Osteocyte (in vitro differentiated cells): ENCODE measurements around the gene GMDS. TPM values are rescaled to one million over a fixed set of nuclear protein-coding genes. Genes with fewer than 3 reads are reported as not detected.

Experiments
- DNase-seq: peaks from one replicate; pipeline ENCODE4 v3.0.0; 2021; ENCODE audit warnings: mixed read lengths; ENCODE audit not compliant: unreplicated experiment; ENCODE audit errors: extremely low spot score
- H3K27ac Mint-ChIP-seq: one replicate; pipeline ENCODE4 v1.8.0; 2021; ENCODE audit warnings: mild to moderate bottlenecking, mixed read lengths; ENCODE audit not compliant: unreplicated experiment
- H3K27me3 Mint-ChIP-seq: one replicate; pipeline ENCODE4 v1.8.0; 2021; ENCODE audit warnings: mixed read lengths; ENCODE audit not compliant: unreplicated experiment
- H3K36me3 Mint-ChIP-seq: one replicate; pipeline ENCODE4 v1.8.0; 2021; ENCODE audit warnings: mixed read lengths; ENCODE audit not compliant: unreplicated experiment
- H3K4me1 Mint-ChIP-seq: one replicate; pipeline ENCODE4 v1.8.0; 2021; ENCODE audit warnings: mixed read lengths; ENCODE audit not compliant: unreplicated experiment
- H3K4me3 Mint-ChIP-seq: one replicate; pipeline ENCODE4 v1.8.0; 2021; ENCODE audit warnings: mild to moderate bottlenecking, moderate library complexity, mixed read lengths; ENCODE audit not compliant: unreplicated experiment
- H3K9me3 Mint-ChIP-seq: one replicate; pipeline ENCODE4 v1.8.0; 2021; ENCODE audit warnings: mixed read lengths; ENCODE audit not compliant: unreplicated experiment
- total RNA-seq: library from RNA; stranded (reverse); gene quantifications from 2 replicates; pipeline ENCODE4 v1.2.1, GENCODE V29; 2021
- TF ChIP-seq, protein P1 (sequence below): fragments of 200-600 bp; sonication (generic); IDR thresholded peaks from 2 replicates; pipeline ENCODE4 v1.5.0; 2021; ENCODE audit warnings: antibody characterized with exemption, mild to moderate bottlenecking, moderate library complexity

Gene GMDS
- total RNA-seq, 1 donor from 2014 or later, result 30.7 TPM

DNA sequence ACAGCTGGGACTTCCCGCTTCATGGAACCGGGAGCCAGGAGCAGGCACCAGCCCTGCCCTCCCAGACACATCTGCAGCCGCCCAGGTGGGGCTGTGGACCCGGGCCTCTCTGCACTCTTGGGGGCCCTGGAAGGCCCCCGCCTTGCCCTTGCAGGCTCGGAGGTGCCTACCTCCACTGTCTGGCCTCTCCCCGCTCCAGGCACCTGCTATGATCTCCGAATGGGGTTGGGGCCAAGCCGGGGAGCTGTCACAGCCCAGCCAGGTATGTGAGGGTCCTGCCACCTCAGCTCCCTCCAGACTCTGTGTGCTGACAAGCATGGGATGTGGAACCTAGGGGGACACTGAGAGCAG lies 54.0 kb downstream of the GMDS start:
- H3K36me3 Mint-ChIP-seq, result no peaks in the 10 kb centered on the region
- no peak overlapping the region for H3K4me3 Mint-ChIP-seq
- no peak for DNase-seq
- H3K27ac Mint-ChIP-seq, result no peak overlapping the region
- H3K4me1 Mint-ChIP-seq, result peaks cover 14% of the 10 kb centered on the region
- TF ChIP-seq, protein P1, sequence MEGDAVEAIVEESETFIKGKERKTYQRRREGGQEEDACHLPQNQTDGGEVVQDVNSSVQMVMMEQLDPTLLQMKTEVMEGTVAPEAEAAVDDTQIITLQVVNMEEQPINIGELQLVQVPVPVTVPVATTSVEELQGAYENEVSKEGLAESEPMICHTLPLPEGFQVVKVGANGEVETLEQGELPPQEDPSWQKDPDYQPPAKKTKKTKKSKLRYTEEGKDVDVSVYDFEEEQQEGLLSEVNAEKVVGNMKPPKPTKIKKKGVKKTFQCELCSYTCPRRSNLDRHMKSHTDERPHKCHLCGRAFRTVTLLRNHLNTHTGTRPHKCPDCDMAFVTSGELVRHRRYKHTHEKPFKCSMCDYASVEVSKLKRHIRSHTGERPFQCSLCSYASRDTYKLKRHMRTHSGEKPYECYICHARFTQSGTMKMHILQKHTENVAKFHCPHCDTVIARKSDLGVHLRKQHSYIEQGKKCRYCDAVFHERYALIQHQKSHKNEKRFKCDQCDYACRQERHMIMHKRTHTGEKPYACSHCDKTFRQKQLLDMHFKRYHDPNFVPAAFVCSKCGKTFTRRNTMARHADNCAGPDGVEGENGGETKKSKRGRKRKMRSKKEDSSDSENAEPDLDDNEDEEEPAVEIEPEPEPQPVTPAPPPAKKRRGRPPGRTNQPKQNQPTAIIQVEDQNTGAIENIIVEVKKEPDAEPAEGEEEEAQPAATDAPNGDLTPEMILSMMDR, result no peak
- no peaks in the 10 kb centered on the region for H3K9me3 Mint-ChIP-seq
- no peaks in the 10 kb centered on the region for H3K27me3 Mint-ChIP-seq

DNA sequence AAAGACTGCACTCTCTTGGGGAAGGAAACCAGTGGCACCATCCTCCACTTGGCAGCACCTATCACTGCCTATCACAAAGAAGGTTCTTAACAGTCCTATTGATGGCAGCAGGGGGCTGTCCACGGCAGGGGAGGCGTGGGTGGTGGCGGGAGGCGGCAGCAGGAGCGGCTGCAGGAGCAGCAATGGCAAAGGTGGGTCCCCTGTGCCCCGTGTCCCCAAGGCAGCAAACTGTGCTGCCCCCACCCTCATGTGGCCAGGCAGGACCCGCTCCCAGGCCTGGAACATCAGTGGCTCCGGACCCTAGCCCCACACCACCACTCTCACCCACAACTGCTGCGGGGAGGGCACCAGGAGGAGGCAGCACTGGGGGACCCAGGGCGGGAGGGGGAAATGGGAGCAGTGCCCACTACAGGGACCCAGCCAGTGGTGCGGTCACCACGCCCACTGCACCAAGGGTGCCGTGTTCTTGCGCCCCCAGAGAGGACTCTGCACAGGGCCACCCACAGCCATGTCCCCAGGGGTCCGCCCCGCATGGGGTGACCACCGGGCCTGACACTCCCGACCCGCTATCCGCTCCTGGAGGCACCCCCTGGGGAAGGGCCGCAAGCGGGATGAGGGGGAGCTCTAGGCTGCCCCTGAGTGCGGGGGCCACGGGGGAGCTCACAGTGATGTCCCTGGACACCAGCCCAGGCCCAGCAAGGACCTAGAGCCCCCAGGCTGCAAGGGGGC lies 54.6 kb downstream of the GMDS start:
- no peak overlapping the region for H3K27ac Mint-ChIP-seq
- TF ChIP-seq, protein P1, result no peak

DNA sequence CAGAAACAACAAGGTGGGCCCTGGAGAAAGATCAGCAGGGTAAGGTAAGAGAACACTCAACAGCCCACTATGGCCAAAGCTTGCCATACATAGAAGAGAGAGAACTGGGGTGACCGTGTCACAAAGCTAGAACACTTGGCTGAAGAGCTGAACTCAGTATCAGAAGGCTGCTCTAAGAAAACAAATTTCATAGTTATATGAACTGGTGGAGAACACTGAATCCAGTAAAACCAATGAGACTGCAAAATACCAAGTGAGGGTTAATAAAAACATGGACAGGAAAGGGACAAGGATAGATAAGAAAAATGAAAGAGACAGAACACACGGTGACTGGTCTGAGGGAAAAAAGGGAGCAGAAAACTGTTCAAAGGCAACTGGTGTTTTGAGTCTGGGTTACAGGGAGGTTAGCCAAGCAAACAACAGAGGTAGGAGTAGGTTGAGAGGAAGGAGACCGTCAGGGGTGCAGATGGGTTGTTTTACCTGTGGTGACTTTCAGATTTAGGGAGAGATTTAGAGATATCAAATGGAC lies 56.5 kb downstream of the GMDS start:
- Mint-ChIP-seq H3K36me3 (no peaks in the 10 kb centered on the region), H3K4me3 (no peak overlapping the region), H3K27ac (no peak overlapping the region), H3K27me3 (no peaks in the 10 kb centered on the region), H3K9me3 (no peaks in the 10 kb centered on the region), H3K4me1 (peaks cover 10% of the 10 kb centered on the region)
- DNase-seq, result no peak
- TF ChIP-seq, protein P1, result no peak

More for the DNA sequence above, 54.6 kb downstream of the GMDS start:
- Mint-ChIP-seq H3K4me3 (no peak overlapping the region), H3K9me3 (no peaks in the 10 kb centered on the region), H3K36me3 (no peaks in the 10 kb centered on the region), H3K27me3 (no peaks in the 10 kb centered on the region), H3K4me1 (peaks cover 14% of the 10 kb centered on the region)
- peak; percentile 83 for DNase-seq

DNA sequence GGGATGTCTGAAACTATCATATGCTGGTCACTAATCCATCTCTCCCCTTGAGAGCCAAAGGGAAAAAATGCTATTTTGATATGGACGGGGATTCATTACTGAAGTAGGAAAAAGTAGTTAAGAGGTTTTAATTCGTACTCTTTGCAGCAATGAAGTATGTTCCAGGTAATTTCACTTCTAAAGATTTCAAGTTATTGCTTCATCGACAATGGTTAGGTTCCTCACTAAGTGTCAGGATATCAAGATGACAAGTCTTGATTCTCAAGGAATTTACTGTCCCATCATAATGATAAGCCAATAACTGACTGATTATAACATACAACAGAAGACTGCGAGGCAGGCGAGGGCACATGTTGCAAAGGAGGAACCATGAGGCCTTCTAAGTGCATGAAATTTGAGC lies 57.0 kb downstream of the GMDS start:
- TF ChIP-seq, protein P1, result no peak
- Mint-ChIP-seq H3K36me3 (no peaks in the 10 kb centered on the region), H3K4me3 (no peak overlapping the region), H3K27ac (no peak overlapping the region), H3K4me1 (peaks cover 10% of the 10 kb centered on the region), H3K27me3 (no peaks in the 10 kb centered on the region), H3K9me3 (no peaks in the 10 kb centered on the region)
- DNase-seq, result no peak

DNA sequence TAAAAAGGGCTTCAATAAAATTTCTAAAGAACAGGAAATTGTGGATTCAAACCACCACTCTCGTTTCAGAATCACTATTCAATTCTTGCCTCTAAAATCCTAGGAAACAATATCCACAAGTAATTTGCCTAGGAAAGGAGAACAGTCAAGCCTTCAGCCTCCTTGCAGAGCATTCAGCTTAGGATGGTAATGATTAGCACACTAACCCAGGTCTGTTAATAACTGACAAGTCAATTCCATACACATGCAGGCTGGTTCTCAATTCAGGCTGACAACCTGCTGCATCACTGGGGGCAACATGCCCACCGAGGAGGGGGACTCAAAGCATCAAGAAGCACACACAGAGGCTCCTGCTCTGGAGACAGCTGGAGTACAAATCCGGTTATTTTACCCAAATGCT lies 57.6 kb downstream of the GMDS start:
- H3K27ac Mint-ChIP-seq, result no peak overlapping the region
- peaks cover 6% of the 10 kb centered on the region for H3K4me1 Mint-ChIP-seq
- H3K4me3 Mint-ChIP-seq, result no peak overlapping the region
- DNase-seq, result no peak
- no peaks in the 10 kb centered on the region for H3K9me3 Mint-ChIP-seq
- H3K27me3 Mint-ChIP-seq, result no peaks in the 10 kb centered on the region
- H3K36me3 Mint-ChIP-seq, result no peaks in the 10 kb centered on the region
- TF ChIP-seq, protein P1, result no peak
